Uterus (tissue), 4 donors: ENCODE results near the gene IRAK1. TPM values are rescaled to one million over a fixed set of nuclear protein-coding genes. Genes with fewer than 3 reads are reported as not detected.

ENCODE experiments used
- DNase-seq, 2 donors: peaks; one replicate each; pipeline ENCODE4 v3.0.0-alpha.2; 2019 to 2020
- H3K27ac ChIP-seq, 2 donors: fragments of 200-600 bp; sonication (generic); 1 replicate in 1 of 2; 2 replicates in 1 of 2; pipeline ENCODE4 v1.5.1; 2016 to 2018
- H3K27me3 ChIP-seq, 2 donors: fragments of 200-600 bp; sonication (generic); one replicate each; pipeline ENCODE4 v1.5.1; 2018 to 2019; ENCODE audit warnings: control low read depth in 1 of 2
- H3K36me3 ChIP-seq, 2 donors: fragments of 200-600 bp; sonication (generic); one replicate each; pipeline ENCODE4 v1.5.1; 2019; ENCODE audit warnings: control low read depth in 1 of 2
- H3K4me1 ChIP-seq, 2 donors: fragments of 200-600 bp; sonication (generic); one replicate each; pipeline ENCODE4 v1.5.1; 2018 to 2019; ENCODE audit warnings: control low read depth in 1 of 2
- H3K4me3 ChIP-seq, 2 donors: fragments of 200-600 bp; sonication (generic); 1 replicate in 1 of 2; 2 replicates in 1 of 2; pipeline ENCODE4 v1.5.1; 2018 to 2019; ENCODE audit warnings: mild to moderate bottlenecking in 1 of 2
- H3K9me3 ChIP-seq, 2 donors: fragments of 200-600 bp; sonication (generic); one replicate each; pipeline ENCODE4 v1.5.1; 2019; ENCODE audit warnings: control low read depth in 1 of 2
- CTCF ChIP-seq, 4 experiments: fragments of 200-600 bp in 2 of 4; fragments of 450-650 bp in 2 of 4; sonication (generic) in 2 of 4; IDR thresholded peaks; one replicate each; pipeline ENCODE4 v1.5.1; 2016 to 2019; ENCODE audit warnings: antibody characterized with exemption in 4 of 4, mild to moderate bottlenecking in 2 of 4, moderate library complexity in 1 of 4
- POLR2A ChIP-seq, 2 donors: fragments of 450-650 bp; IDR thresholded peaks; one replicate each; pipeline ENCODE4 v1.6.1; 2016; ENCODE audit warnings: antibody characterized with exemption in 2 of 2, mild to moderate bottlenecking in 1 of 2, moderate library complexity in 1 of 2
- intact Hi-C: fragments of 100-400 bp; cut with DNase I; formaldehyde crosslinking; loops from one replicate; pipeline ENCODE4 v1.15.1; 2023; ENCODE audit warnings: low total_unique reads
- total RNA-seq, 4 donors: library from RNA; depleted of rRNA in 3 of 4; stranded (reverse); fragments of >200 nt in 3 of 4; gene quantifications; one replicate each; pipeline versions ENCODE4 v1.1.0 to v1.2.4, GENCODE V29; 2014 to 2023
- donor health status: DM: yes; HTN: yes; CAD: no.

The IRAK1 gene
- total RNA-seq, 4 donors from 2014 or later: 9.7 to 52.6 (median 35.8) TPM

- Histone ChIP-seq H3K27ac (no peak overlapping the region), H3K27me3 (no peaks in the 10 kb centered on the region), H3K4me3 (no peak overlapping the region), H3K36me3 (no peaks in the 10 kb centered on the region), H3K4me1 (peaks cover 0 to 8% of the 10 kb centered on the region in 2 donors), H3K9me3 (no peaks in the 10 kb centered on the region)
- no peak for DNase-seq
- TF ChIP-seq CTCF (IDR thresholded peaks at IDR 0.05) (no peak), POLR2A (IDR thresholded peaks at IDR 0.05) (no peak)
- intact Hi-C loops: no loop called here
Observed at GRCh38 chrX:154056770-154057241, 37.1 kb upstream of the IRAK1 start.

- TF ChIP-seq POLR2A (IDR thresholded peaks at IDR 0.05): no peak
- TF ChIP-seq CTCF (IDR thresholded peaks at IDR 0.05): peak; percentile 61 to 69 (median 65)
- H3K27ac ChIP-seq: peak overlapping the region; percentile 51 to 62
- no peaks in the 10 kb centered on the region for H3K27me3 ChIP-seq
- DNase-seq: peak; percentile 70 to 83
- intact Hi-C loops: no loop called here
- H3K36me3 ChIP-seq: no peaks in the 10 kb centered on the region
- no peaks in the 10 kb centered on the region for H3K9me3 ChIP-seq
- no peak overlapping the region for H3K4me3 ChIP-seq
- H3K4me1 ChIP-seq: peaks cover 0 to 8% of the 10 kb centered on the region in 2 donors
Observed at GRCh38 chrX:154051201-154051810, 31.6 kb upstream of the IRAK1 start.

DNA sequence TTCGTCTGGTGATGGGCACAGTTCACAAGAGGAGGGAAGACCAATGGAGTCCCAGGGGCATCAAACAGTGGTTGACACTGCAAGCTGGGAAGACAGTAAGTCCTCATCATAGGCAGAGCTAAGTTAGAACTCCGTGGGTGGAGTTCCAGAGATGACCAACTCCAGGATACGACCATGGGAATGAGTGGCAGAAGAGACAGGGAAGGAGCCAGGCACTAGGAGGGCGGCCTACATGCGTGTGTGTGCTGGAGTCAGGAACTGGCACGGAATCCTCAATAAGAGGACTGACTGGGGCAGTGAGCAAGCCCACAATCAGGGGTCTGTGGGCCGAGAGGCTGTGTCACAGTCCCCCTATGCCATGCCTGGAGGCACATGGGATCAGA, 30.4 kb upstream of the IRAK1 start:
- no peak overlapping the region for H3K4me3 ChIP-seq
- no peak for TF ChIP-seq POLR2A (IDR thresholded peaks at IDR 0.05)
- TF ChIP-seq CTCF (IDR thresholded peaks at IDR 0.05): no peak
- no peaks in the 10 kb centered on the region for H3K36me3 ChIP-seq
- H3K4me1 ChIP-seq: peaks cover 0 to 8% of the 10 kb centered on the region in 2 donors
- DNase-seq: no peak
- H3K9me3 ChIP-seq: no peaks in the 10 kb centered on the region
- peak overlapping the region; percentile 51 to 62 for H3K27ac ChIP-seq
- intact Hi-C loops: no loop called here
- no peaks in the 10 kb centered on the region for H3K27me3 ChIP-seq

DNA sequence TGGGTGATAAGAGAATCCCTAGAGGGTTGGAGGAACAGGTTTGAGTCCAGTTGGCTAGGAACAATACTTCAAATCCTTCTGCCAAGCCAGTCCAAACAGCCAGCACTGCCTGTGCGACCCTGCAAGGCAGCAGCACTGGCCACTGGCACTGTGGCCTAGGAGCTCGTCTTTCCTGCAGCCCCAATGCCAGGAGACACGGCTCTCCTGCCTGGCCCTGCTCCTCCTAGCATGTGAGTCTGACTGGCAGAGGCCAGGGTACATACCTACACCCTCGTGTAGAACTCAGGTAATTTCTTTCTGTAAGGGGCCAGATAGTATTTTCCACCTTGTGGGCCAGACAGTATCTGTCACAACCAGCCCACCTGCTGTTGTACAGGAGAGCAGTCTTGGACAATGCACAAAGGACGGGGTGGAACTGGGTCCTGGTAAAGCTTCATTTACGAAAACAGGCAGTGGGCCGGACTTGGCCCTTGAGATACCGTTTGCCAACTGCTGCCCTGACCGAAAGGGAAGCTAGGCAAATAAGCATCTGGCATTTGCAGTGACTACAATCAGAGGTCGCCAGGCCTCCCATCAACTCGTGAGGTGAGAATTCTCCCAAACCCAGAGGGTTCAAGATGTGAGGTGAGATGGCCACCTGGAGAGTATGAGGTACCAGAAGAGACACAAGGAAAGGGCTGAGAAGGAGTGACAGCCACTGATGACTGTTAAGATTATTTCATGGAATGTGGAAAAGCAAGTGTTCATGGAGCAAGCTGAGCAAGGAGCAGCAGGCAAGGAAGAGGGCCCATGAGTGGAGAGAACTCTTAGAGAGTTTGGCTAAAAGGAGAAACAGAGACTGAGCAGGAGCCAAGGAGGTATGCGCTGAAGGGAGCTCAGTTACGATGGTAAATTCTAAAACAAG, 29.8 kb upstream of the IRAK1 start:
- intact Hi-C loops: no loop called here
- TF ChIP-seq POLR2A (IDR thresholded peaks at IDR 0.05) (no peak), CTCF (IDR thresholded peaks at IDR 0.05) (no peak)
- Histone ChIP-seq H3K4me1 (peaks cover 0 to 8% of the 10 kb centered on the region in 2 donors), H3K9me3 (no peaks in the 10 kb centered on the region), H3K27ac (peak overlapping the region; percentile 52 to 62), H3K4me3 (no peak overlapping the region), H3K27me3 (no peaks in the 10 kb centered on the region), H3K36me3 (no peaks in the 10 kb centered on the region)
- DNase-seq: no peak

DNA sequence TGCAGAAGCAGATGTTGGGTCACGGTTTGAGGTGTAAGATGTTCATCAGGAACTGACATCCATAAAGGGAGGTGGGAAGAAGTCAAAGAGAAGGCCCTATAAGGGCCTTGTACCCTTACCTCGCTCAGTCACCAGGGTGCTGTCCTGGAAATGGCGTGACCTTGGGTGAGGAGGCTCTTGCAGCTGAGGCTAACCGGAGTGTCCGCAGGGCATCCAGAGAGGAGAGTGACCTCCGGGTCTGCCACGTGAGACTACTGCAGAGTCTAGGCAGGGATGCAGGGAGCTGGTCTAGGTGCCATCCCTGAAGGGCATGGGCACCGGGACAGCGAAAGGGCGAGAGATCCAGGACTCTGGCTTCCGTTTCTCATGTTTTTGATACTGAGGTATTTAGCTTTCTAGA, 28.7 kb upstream of the IRAK1 start:
- H3K9me3 ChIP-seq: no peaks in the 10 kb centered on the region
- no peak for DNase-seq
- no peaks in the 10 kb centered on the region for H3K36me3 ChIP-seq
- no peaks in the 10 kb centered on the region for H3K27me3 ChIP-seq
- TF ChIP-seq POLR2A (IDR thresholded peaks at IDR 0.05): no peak
- TF ChIP-seq CTCF (IDR thresholded peaks at IDR 0.05): no peak
- H3K27ac ChIP-seq: peak overlapping the region; percentile 26 to 79
- intact Hi-C loops: no loop called here
- H3K4me1 ChIP-seq: peaks cover 0 to 8% of the 10 kb centered on the region in 2 donors
- H3K4me3 ChIP-seq: no peak overlapping the region
